Left forelimb (tissue), 1 donor: Measurements from ENCODE around the gene REX1BD.
"Not testable (repeated sequence)": the region's sequence is repeated elsewhere in the genome, so short reads cannot be mapped to it uniquely, and the experiment has no call there.

ENCODE experiments used
- DNase-seq: peaks from one replicate; pipeline ENCODE4 v3.0.0-alpha.2; 2018; ENCODE audit warnings: low spot score

The REX1BD gene

DNA sequence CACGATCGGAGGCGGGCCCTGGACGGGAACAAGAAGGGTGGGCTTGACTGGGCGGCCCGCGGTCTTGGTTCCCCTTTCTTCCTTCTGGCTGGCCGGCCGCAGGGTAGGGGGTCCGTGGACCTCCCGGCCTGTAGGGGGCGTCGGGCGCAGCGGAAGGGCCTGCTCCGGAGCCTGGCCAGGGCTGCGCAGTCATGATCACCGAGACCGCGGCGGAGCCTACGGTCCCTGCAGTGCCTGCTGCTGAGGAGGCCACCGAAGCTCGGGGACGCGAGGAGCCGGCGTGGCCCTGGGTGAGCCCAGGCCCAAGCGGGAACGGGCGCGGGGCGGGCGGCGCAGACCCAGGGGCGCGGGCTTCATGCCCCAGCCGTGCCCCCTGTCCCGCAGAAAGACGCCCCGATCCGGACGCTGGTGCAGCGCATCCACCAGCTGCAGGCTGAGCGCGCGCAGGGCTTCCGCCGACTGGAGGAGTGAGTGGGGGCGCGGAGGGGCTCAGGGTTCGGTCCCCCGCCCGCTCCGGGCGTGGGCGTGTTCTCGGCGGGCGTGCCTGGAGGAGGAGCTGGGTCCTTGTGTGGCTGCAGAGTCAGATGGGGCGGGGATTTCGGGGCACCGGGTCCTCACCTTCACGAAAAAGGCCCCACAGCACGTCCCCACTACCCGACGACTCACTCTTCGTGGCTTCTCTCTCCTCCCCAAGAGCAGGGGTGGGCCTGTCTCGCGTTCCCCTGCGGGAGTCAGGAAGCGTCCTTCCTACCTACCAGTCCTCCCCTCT lies at the start of gene REX1BD:
REX1BD (plus strand) TSS at position 188 of the 769 bp plus-strand sequence; CDS start at position 192, 4 bp downstream.
- DNase-seq, result peak; percentile 93

DNA sequence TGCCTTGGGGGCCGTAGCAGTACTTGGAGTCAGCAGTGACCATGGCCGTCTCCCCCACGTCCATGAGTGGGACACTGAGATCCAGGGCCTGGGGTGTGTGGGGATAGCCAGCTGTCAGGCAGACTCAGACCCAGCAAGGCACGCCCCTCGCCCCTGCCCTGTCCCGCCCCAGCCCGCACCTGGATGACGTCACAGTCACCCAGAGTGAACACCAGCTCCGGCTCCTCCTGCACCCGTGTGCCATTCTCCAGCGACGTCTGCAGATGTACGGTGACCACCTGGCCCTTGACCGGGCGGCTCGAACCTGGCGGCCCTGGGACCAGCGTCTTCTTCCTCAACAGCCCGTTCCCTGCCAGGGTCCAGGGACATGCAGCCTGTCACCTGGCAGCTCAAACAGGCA lies 49.2 kb upstream of the REX1BD start:
- DNase-seq, result no peak

DNA sequence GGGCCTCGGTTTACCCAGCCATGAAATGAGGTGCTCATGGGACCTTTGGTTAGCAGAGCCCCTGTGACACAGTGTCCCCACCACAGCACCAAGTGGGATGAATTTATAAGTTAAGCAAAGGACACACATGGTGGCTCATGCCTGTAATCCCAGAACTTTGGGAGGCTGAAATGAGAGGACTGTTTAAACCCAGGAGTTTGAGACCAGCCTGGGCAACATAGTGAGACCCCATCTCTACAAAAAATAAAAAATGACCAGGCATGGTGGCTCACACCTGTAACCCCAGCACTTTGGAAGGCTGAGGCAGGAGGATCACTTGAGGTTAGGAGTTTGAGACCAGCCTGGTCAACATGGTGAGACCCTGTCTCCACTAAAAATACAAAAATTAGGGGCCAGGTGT lies 48.4 kb upstream of the REX1BD start:
- not testable (repeated sequence) for DNase-seq

DNA sequence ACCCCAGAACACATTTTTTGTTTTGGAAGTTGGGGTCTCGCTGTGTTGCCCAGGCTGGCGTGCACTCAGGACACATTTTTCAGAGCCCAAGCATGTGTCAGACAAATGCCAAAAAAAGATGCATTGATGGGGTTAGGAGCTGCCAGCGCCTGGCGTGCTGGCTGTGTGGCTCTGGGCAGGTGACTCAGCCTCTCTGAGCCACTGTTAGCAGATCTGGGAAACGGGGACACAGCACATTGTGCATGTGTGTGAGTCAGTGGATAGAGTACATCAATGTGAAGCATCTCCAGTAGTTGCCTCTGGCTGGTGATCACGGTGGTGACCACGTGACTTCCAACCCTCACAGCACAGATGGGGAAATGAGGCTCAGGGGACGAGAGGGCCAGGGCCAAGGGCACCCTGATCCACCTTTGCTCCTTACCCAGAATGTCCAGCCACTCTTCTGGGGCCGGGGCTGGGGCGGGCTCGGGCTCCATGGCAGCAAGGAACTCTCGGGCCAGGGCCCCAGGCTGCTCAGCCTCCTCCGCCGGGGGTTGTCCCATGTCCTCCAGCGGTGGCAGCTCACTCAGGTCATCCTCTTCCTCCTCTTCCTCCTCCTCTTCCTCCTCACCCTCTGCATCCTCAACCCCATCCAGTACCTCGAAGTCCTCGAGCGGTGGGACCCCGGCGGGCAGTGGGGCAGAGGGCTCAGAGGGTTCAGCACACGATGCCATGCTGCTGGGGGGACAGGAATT lies 47.2 kb upstream of the REX1BD start:
- no peak for DNase-seq

DNA sequence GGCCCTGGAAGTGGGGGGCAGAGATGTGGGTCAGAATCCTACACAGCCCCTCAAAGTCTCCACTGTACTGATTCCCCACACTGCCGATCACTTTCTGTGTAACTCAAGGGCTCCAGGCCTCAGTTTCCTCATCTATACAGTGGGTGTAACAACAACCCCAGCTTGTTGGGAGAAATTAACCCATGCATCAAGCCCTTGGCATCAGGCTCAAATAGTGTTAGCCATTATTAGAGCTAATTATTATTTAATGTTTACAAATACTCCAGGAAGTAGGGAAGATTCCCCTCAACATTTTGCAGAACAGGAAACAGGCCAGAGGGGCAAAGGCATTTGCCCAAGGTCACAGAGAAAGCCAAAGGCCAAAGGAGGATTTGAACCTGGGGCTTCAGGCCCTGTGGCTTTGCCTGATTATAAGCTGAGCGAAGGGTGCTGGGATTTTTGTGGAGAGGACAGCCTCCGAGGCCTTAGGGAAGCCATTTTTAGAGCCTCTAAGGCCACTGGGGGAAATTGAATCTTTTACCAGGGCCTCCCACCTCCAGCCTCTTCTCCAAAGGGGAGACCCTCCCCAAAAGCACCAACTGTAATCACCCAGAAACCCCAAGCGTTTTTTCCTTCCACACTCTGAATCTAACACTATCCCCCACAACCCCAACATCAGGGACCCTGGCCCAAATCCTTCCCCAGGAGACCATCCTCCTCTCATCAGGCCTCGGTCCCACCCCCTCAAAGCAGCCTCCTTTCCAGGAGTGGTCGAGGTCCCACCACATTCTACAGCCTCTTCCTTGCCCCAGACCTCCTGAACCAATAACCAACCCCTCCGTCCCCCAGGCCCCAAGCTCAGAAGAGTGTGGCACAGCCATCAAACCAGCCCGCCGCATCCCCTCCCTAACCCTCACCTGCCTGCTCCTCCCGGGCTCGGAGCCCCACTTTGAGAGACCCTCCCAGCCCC lies 46.3 kb upstream of the REX1BD start:
- no peak for DNase-seq

DNA sequence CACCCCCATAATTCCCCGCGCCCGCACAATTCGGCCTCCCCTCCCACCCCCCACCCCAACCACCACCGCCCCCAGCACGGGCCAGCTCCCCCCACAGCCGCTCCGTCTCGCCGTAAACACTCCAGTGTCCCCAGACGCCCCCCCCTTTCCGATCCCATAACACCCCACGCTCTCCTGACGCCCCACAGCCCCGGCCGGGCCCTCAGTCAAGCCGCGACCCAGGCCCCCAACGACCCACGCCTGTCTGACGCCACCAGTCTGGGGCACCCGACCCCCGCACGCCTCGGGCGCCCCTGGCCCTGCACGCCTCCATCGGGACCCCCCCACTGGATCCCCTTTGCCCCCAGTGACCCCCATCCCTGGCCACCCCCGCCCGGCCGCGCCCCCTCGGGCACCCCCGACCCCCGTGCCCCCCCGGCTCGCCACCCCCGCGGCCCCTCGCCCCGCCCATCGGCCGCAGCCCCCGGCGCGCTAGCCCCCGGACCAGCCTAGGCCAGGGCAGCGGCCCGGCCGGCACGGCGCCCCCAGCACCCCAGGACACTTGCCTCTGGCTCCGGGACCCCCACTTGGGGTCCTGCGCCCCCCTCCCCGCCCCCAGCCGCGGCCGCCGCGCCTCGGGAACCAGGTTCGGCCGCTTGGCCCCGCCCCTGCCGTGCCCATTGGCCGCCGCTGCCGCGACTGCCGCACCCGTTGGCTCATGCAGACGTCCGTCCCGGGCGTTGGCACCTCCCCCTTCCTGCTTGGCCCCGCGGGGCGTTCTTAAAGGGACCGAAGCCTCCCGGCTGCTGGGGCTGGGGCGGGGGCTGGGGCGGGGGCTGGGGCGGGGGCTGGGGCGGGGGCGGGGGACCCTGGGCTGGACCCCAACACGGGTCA lies 45.4 kb upstream of the REX1BD start, which contains the start of gene FKBP8:
FKBP8 (minus strand) TSS at position 633 of the 873 bp plus-strand sequence. CDS start 1,603 bp downstream, outside the sequence.
- peak; percentile 95 for DNase-seq

DNA sequence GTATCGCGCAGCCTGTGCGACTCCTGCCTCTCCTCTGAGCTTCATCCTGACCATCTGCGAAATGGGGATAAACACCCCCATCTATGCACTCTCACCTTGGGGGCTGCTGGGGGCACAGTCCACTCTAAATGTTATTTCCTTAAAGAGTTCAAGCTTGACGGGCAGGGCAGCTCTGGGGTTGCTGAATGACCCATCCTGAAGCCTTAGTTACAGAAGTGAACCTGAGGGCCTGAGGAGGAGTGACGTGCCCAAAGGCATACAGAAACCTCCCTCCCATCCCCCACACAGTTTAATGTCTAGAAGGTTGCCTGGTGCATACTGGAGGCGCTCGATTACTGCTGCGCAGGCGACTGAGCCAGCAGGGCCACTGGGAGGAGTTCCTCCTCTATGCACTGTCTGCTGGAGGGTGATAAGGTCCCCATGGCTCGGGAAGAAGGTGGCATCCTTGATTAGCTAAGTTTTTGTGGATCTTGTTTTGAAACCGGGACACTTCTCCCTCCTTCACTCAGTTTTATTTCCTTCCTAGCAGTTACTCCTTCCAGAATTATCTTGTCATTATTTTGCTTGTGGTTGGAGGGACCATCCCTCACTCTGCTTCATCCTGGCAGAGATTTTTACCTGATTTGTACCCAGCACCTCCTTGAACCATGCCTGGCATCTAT lies 44.7 kb upstream of the REX1BD start:
- no peak for DNase-seq

DNA sequence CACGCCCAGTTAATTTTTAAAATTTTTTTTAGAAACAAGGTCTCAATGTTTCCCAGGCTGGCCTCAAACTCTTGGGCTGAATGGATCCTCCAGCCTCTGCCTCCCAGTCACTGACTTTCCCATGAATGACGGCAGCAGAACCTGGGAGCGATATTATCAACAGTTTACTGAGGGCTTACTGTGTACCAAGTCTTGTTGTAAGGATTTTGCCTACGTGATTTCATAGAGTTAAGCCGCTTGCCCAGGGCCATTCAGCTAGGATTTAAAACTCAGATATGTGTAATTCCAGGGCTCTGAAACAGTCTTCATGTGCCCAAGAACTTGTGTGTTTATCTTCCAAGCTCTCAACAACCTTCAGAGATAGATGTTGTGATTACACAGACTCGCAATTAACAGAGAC lies 37.0 kb upstream of the REX1BD start:
- DNase-seq, result no peak

DNA sequence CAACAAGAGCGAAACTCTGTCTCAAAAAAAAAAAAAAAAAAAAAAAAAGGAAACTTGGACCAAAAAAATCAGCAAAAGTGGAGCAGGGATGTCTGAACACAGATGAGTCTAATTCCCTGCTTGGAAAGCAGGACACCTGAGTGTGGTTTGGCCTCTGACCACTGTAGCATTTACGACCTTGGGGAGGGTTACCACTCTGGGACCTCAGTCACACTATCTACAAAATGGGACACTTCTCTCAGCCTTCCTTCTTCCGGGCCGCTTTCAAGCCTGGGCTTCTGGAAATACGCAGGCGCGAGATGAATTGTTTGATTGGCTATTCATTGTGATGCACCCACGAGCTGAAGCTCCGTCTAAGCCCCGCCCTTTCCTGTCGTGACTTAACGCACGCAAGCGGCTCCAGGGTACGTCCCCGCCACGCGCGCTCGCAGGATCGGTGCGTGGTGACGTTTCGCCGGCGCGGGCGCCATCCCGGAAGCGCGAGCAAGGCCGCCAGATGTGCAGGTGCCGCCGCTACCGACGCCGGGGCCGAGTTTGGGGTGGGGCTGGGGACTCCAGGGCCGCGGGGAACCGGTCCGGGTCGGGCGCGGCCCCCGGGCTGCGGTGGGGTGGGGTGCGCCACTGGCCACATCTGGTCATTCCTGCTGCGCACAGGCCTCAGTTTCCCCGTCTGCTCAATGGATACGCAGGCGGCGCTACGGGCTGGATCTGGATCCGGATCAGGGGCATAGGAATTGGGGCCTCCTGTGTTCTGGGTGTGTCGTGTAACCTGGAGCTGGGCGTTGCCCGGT lies 31.0 kb upstream of the REX1BD start, which contains the start of gene KXD1:
KXD1 (plus strand) TSS at position 460 of the 791 bp plus-strand sequence. CDS start 4,187 bp downstream, outside the sequence.
- DNase-seq, result peak; percentile 94

DNA sequence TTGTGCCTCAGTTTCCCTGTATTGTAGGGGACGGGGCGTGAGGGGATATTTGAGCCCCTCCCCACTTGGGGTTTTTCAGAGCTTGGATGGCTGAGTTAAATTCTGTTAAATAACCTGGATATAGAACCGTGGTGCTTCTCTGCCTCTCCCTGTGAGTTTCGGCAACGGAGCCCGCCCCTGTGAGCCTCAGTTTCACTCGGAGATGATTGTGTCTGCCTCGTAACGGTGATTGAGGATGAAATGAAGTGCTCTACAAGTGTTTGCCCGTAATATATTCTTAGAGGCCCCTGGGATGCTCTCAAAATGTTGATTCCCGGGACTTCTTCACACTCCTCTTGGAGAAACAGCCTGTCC lies 30.4 kb upstream of the REX1BD start:
- no peak for DNase-seq

DNA sequence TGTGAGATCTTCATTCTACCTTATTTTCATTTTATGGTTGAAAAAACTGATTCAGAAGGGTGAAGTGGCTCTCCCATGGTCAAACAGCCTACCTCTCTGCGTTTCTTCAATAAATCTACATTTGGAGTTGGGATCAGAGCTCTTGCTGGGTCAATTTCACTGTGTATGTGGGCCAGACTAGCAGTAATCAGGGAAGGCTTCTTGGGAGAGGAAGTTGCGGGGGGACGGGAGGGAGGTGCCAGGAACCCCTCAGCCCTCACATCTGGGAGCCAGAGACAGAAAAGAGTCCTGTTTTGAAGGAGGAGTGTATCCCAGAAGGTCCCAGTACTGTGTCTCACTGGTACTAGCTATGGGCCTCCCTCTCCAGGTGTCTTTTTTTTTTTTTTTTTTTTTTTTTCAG lies 30.0 kb upstream of the REX1BD start:
- no peak for DNase-seq

DNA sequence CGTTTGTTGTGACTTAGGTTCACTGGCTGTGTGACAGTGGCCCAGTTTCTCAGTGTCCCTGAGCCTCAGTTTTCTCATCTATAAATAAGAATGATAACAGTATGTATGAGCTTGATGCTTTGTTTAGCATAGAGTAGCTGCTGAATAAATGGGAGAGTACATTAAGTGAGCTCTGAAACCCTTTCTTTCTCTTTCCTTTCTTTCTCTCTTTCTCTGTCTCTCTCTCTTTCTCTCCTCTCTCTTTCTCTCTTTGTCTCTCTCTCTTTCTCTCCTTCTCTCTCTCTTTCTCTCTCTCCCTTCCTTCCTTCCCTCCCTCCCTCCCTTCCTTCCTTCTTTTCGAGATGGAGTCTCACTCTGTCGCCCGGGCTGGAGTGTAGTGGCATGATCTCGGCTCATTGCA lies 28.9 kb upstream of the REX1BD start:
- DNase-seq, result no peak

DNA sequence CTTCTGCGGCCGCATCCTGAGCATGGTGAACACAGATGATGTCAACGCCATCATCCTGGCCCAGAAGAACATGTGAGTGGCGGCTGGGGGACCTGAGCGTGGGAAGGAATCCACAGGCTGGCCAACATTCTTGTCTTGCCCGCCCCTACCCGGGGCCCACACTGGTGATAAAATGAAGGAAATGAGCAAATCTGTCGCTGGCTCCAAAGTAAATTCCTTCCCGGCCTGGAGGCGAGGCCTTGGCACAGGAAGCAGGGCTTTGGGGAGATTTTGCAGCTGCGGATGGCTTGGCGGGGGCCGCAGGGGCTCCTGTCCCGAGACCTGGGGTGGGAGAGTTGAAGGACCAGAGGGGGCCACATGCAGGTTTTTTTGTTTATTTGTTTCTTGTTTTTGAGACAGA lies 26.5 kb upstream of the REX1BD start:
- DNase-seq, result no peak

DNA sequence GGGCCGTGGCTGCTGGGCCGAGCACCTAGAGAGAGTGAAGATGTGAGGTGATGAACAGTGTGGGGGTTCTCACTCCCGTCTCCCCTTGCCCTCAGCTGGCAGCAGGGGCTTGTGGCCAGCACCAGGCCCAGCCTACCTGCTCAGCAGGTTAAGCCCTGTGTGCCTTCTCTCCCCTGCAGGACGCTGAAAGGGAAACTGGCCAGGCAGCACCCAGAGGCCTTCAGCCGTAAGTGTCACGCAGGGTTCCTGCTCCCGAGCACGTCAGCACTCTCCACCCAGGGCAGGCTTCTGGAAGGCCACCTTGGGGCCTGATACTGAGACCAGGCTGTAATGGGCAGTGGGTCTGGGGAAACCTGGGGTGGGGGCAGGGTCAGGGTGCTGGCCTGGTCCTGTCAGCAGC lies 21.6 kb upstream of the REX1BD start:
- DNase-seq, result no peak

DNA sequence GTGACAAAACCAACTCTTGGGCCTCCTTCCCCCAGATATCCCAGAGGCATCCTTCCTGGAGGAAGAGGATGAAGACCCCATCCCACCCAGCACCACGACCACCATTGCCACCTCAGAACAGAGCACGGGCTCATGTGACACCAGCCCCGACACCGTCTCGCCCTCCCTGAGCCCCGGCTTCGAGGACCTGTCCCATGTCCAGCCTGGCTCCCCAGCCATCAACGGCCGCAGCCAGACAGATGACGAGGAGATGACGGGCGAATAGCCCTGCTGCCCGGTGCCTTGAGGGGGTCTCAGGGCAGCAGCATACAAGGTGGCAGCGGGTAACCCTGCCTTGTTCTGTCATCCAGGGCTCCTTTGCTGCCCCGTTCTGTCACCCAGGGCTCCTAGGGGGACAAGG lies 20.2 kb upstream of the REX1BD start:
- DNase-seq, result no peak

DNA sequence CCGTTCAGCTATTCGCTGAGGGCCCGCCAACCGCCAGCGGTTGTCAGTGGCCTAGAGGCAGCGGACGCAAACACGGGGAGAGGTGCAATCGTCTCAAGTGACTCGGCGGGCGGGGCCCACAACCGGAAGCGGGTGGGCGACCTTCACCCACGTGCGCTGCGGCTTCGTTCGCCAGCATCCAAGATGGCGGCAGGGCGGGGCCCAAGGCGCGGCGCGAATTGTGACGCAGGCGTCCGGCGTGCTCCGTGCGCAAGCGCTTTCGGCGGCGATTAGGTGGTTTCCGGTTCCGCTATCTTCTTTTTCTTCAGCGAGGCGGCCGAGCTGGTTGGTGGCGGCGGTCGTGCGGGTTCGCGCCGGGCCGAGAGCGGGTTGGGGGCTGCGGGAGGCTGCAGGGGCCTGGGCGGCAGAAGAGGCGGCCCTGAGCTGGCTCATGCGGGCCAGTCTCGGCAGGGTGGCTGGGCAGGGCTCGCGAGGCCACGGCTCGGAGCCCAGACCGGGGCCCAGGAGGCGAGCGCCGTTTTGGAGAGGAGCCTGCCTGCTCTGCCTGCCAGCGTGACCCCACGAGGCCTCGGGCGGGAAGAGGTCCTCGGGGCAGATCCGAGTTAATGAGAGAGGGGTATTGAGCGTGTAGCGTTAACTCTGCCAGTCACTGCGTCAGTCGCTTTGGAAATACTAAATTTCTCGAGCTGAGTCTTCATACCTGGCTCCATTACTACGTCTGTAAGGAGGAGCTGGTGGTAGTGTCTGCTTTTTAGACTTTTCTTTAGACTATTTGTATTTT lies 16.8 kb upstream of the REX1BD start, which contains the start of gene UBA52:
UBA52 (plus strand) TSS at position 294 of the 781 bp plus-strand sequence. CDS start 1,444 bp downstream, outside the sequence.
- DNase-seq, result peak; percentile 99

DNA sequence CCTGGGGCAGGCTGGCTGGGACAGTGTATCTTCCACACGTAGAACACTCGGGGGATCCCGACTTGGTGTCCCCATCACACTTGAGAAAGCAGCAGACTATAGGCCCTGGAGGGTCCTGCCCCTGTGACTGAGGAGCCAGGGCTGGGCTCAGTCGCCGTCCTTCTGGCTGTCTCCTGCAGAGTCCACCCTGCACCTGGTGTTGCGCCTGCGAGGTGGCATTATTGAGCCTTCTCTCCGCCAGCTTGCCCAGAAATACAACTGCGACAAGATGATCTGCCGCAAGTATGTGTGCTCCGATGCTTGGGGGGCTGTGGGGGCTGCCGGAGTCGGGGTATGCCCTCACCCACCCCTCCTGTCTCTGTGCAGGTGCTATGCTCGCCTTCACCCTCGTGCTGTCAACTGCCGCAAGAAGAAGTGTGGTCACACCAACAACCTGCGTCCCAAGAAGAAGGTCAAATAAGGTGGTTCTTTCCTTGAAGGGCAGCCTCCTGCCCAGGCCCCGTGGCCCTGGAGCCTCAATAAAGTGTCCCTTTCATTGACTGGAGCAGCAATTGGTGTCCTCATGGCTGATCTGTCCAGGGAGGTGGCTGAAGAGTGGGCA lies 13.8 kb upstream of the REX1BD start:
- DNase-seq, result no peak

DNA sequence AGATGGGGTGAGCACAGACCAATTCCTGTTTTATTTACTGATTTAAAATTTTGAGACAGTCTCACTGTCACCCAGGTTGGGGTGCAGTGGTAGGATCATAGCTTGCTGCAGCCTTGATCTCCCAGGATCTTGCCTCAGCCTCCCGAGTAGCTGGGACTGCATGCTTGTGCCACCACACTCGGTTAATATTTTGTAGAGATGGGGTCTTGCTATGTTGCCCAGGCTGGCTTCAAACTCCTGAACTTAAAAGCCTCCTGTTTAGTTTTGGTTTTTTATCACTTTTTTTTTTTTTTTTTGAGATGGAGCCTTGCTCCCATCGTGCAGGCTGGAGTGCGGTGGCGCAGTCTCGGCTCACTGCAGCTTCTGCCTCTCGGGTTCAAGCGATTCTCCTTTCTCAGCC lies 12.2 kb upstream of the REX1BD start:
- DNase-seq, result no peak
